ENCODE results near the gene LRP2BP. TPM values are rescaled to one million over a fixed set of nuclear protein-coding genes. Genes with fewer than 3 reads are reported as not detected.

The LRP2BP gene
- total RNA-seq (under 1 TPM; 0.17 to 0.23 TPM), polyA plus RNA-seq (under 1 TPM; 0.09 to 0.64 TPM)

GRCh38 chr4:185395238-185395955 is at the start of gene LRP2BP:
Gene LRP2BP, minus strand, starts transcription at chr4:185395924. Its CDS starts 17,738 bp downstream, at chr4:185378186.
- Histone ChIP-seq H3K9me3 (ENCODE audit: control insufficient read depth in 4 of 4, low read length in 3 of 4) (no peaks in the 10 kb centered on the region), H3K9ac (ENCODE audit: low read depth in 1 of 2, low read length in 2 of 2) (peak within 1 kb of the TSS; percentile 97 to 100), H3K27ac (ENCODE audit: low read depth in 1 of 2, low read length in 2 of 2) (peak within 1 kb of the TSS; percentile 100), H3K27me3 (ENCODE audit: control insufficient read depth in 4 of 4, insufficient read depth in 4 of 4, low read length in 3 of 4) (no peaks in the 10 kb centered on the region), H3K4me3 (ENCODE audit: low read depth in 1 of 3, low read length in 3 of 3) (peak within 1 kb of the TSS; percentile 67 to 79 (median 75)), H3K36me3 (ENCODE audit: control insufficient read depth in 4 of 4, insufficient read depth in 3 of 4, low read depth in 1 of 4, low read length in 3 of 4) (peaks cover 0 to 20% (median 7%) of the 10 kb centered on the region in 4 donors), H3K4me1 (ENCODE audit: control insufficient read depth in 4 of 4, insufficient read depth in 4 of 4, low read length in 3 of 4) (peaks cover 0 to 11% (median 7%) of the 10 kb centered on the region in 4 donors)
- DNase-seq (ENCODE audit: low spot score): no peak
- TF ChIP-seq JUND (IDR thresholded peaks at IDR 0.05): peak in 1 of 2 donors; percentile 0
- no peak for TF ChIP-seq FOXA2 (IDR thresholded peaks at IDR 0.05)
- TF ChIP-seq RAD21 (IDR thresholded peaks at IDR 0.05): no peak
- TF ChIP-seq HNF4A (conservative IDR thresholded peaks at IDR 0.05): no peak
- no peak for TF ChIP-seq ZBTB33 (IDR thresholded peaks at IDR 0.05)
- TF ChIP-seq RXRA (IDR thresholded peaks at IDR 0.05): no peak
- TF ChIP-seq GABPA (IDR thresholded peaks at IDR 0.05 in 1 of 2, conservative IDR thresholded peaks at IDR 0.05 in 1 of 2): no peak
- no peak for TF ChIP-seq EGR1 (IDR thresholded peaks at IDR 0.05; ENCODE audit: low read depth in 2 of 2)
- WGBS: 8% methylated on average over 12 of the region's 12 CpGs

- TF ChIP-seq, protein P1, sequence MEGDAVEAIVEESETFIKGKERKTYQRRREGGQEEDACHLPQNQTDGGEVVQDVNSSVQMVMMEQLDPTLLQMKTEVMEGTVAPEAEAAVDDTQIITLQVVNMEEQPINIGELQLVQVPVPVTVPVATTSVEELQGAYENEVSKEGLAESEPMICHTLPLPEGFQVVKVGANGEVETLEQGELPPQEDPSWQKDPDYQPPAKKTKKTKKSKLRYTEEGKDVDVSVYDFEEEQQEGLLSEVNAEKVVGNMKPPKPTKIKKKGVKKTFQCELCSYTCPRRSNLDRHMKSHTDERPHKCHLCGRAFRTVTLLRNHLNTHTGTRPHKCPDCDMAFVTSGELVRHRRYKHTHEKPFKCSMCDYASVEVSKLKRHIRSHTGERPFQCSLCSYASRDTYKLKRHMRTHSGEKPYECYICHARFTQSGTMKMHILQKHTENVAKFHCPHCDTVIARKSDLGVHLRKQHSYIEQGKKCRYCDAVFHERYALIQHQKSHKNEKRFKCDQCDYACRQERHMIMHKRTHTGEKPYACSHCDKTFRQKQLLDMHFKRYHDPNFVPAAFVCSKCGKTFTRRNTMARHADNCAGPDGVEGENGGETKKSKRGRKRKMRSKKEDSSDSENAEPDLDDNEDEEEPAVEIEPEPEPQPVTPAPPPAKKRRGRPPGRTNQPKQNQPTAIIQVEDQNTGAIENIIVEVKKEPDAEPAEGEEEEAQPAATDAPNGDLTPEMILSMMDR (IDR thresholded peaks at IDR 0.05; ENCODE audit: low read depth, low read length, missing input control): no peak
- no peak for TF ChIP-seq RXRA (IDR thresholded peaks at IDR 0.05)
- no peak for TF ChIP-seq NR2F2 (IDR thresholded peaks at IDR 0.05)
- TF ChIP-seq ZBTB33 (IDR thresholded peaks at IDR 0.05): no peak
- no peak for TF ChIP-seq RAD21 (IDR thresholded peaks at IDR 0.05)
- TF ChIP-seq GABPA (IDR thresholded peaks at IDR 0.05 in 1 of 2, conservative IDR thresholded peaks at IDR 0.05 in 1 of 2): no peak
- no peak for TF ChIP-seq SP1 (IDR thresholded peaks at IDR 0.05)
- TF ChIP-seq YY1 (IDR thresholded peaks at IDR 0.05): no peak
- Histone ChIP-seq H3K27me3 (ENCODE audit: control insufficient read depth in 4 of 4, insufficient read depth in 4 of 4, low read length in 3 of 4) (no peaks in the 10 kb centered on the region), H3K4me1 (ENCODE audit: control insufficient read depth in 4 of 4, insufficient read depth in 4 of 4, low read length in 3 of 4) (no peaks in the 10 kb centered on the region), H3K4me3 (ENCODE audit: low read depth in 1 of 3, low read length in 3 of 3) (no peak overlapping the region), H3K27ac (ENCODE audit: low read depth in 1 of 2, low read length in 2 of 2) (no peak overlapping the region), H3K9ac (ENCODE audit: low read depth in 1 of 2, low read length in 2 of 2) (no peak overlapping the region), H3K36me3 (ENCODE audit: control insufficient read depth in 4 of 4, insufficient read depth in 3 of 4, low read depth in 1 of 4, low read length in 3 of 4) (no peaks in the 10 kb centered on the region), H3K9me3 (ENCODE audit: control insufficient read depth in 4 of 4, low read length in 3 of 4) (no peaks in the 10 kb centered on the region)
- WGBS: 94% methylated on average over 2 of the region's 2 CpGs
- no peak for DNase-seq (ENCODE audit: low spot score)
Measured at GRCh38 chr4:185445209-185445608, 49.5 kb upstream of the LRP2BP start.

Measured in liver (tissue), 9 donors.